Panc1 (cell line): ENCODE measurements around the gene FARS2. TPM values are rescaled to one million over a fixed set of nuclear protein-coding genes. Genes with fewer than 3 reads are reported as not detected.

Experiments
- ATAC-seq: fragments of 200-7000 bp; cut with Tn5 transposase; 2 replicates; pipeline ENCODE4 v1.9.1; 2020; ENCODE audit warnings: mild to moderate bottlenecking, moderate library complexity
- BruUV-seq: library from RNA; stranded (reverse); fragments of 400-500 nt; replicated peaks from 2 replicates; lab custom pipeline; 2021; lab: Mats Ljungman, UMichigan
- CTCF ChIA-PET: fragments of 300-600 bp; sonication (Branson Sonifier 250); formaldehyde crosslinking; loops from one replicate; lab custom pipeline; 2022; ENCODE audit warnings: antibody characterized with exemption; lab: Charles Lee
- POLR2A ChIA-PET: fragments of 300-600 bp; sonication (Branson Sonifier 250); formaldehyde crosslinking; loops from one replicate; lab custom pipeline; 2022; ENCODE audit warnings: antibody characterized with exemption; lab: Charles Lee
- DNase-seq: peaks from one replicate; pipeline ENCODE4 v3.0.0-alpha.2; 2010; ENCODE audit warnings: low read depth, low spot score
- H3K27ac ChIP-seq: 2 replicates; pipeline ENCODE4 v1.5.1; 2011; ENCODE audit warnings: mild to moderate bottlenecking, low read length, inconsistent platforms
- H3K27me3 ChIP-seq: fragments of 200-500 bp; sonication (Bioruptor generic); 2 replicates; pipeline ENCODE4 v1.6.0; 2014; ENCODE audit warnings: low read length, inconsistent platforms; ENCODE audit not compliant: control insufficient read depth, insufficient read depth
- H3K36me3 ChIP-seq: fragments of 200-500 bp; sonication (Bioruptor generic); 2 replicates; pipeline ENCODE4 v1.5.1; 2014; ENCODE audit warnings: inconsistent platforms, mild to moderate bottlenecking, low read length, moderate library complexity; ENCODE audit not compliant: control insufficient read depth, insufficient read depth
- H3K4me1 ChIP-seq: 2 replicates; pipeline ENCODE4 v1.5.1; 2011; ENCODE audit warnings: inconsistent platforms, mild to moderate bottlenecking, low read length, moderate library complexity; ENCODE audit not compliant: control insufficient read depth, insufficient read depth
- H3K4me3 ChIP-seq, 2 experiments: 2 replicates each; pipeline ENCODE4 v1.5.1; 2011 to 2012; ENCODE audit warnings: low read depth in 2 of 2, low read length in 2 of 2, mild to moderate bottlenecking in 2 of 2, inconsistent platforms in 1 of 2, moderate library complexity in 1 of 2
- H3K9me3 ChIP-seq: fragments of 200-500 bp; sonication (Bioruptor generic); 2 replicates; pipeline ENCODE4 v1.5.1; 2014; ENCODE audit warnings: low read depth, mild to moderate bottlenecking, inconsistent platforms, low read length, moderate library complexity; ENCODE audit not compliant: control insufficient read depth, insufficient read depth
- POLR2AphosphoS5 ChIP-seq: IDR thresholded peaks from 2 replicates; pipeline ENCODE4 v1.6.1; 2012; ENCODE audit warnings: mild to moderate bottlenecking, low read depth, low read length, moderate library complexity
- SIN3A ChIP-seq: IDR thresholded peaks from 2 replicates; pipeline ENCODE4 v1.6.1; 2012; ENCODE audit warnings: low read depth, mild to moderate bottlenecking, low read length, moderate library complexity, borderline replicate concordance; ENCODE audit not compliant: insufficient read depth
- TCF7L2 ChIP-seq: IDR thresholded peaks from 2 replicates; pipeline ENCODE4 v1.6.1; 2011; ENCODE audit warnings: mild to moderate bottlenecking, low read depth, low read length, inconsistent platforms
- in situ Hi-C: cut with HindIII; loops from 2 replicates; pipeline ENCODE4 v1.10.0; 2016; ENCODE audit warnings: low sequenced_read_pairs, low pct_unique_long_range_greater_than_20kb
- intact Hi-C: fragments of 100-400 bp; cut with micrococcal nuclease; formaldehyde crosslinking; loops from one replicate; pipeline ENCODE4 v1.10.0; 2022; ENCODE audit not compliant: unreplicated experiment
- total RNA-seq: library from RNA; stranded (reverse); gene quantifications from one replicate; pipeline ENCODE4 v1.2.1, GENCODE V29; 2021; ENCODE audit not compliant: unreplicated experiment
- TF ChIP-seq, protein P1 (sequence below), 2 experiments: IDR thresholded peaks; 2 replicates each; pipeline ENCODE4 v1.6.1; 2011 to 2012; ENCODE audit warnings: low read depth in 2 of 2, control low read depth in 1 of 2, low read length in 1 of 2, mild to moderate bottlenecking in 1 of 2, moderate library complexity in 1 of 2; ENCODE audit not compliant: insufficient read depth in 1 of 2
- TF ChIP-seq, protein P2 (sequence below): fragments of 450-650 bp; IDR thresholded peaks from 2 replicates; pipeline ENCODE4 v1.5.1; 2017; ENCODE audit warnings: mild to moderate bottlenecking

FARS2 gene
- total RNA-seq, 1 experiment from 2014 or later: 12.8 TPM

DNA sequence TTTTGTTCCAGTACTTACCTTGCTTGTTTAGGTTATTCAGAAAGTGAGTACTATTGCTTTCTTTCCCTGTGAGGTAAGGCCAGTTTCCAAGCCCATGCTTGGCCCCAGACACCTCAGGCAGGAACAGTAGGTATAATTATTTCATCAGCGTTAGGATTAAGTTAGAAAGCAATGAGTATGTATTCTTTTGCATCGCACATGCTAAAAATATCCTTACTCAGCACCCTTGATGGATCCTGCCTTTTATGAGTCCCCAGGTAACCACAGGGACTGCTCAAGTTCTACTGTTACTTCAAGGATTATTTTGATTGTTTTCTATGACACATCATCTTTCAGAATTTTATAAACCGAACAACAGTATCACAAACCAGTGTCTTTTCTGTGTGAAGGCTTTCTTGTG is 128.9 kb downstream of the FARS2 start:
- Histone ChIP-seq H3K4me1 (no peaks in the 10 kb centered on the region), H3K27ac (no peak overlapping the region), H3K27me3 (no peaks in the 10 kb centered on the region), H3K36me3 (no peaks in the 10 kb centered on the region), H3K4me3 (no peak overlapping the region), H3K9me3 (no peaks in the 10 kb centered on the region)
- intact Hi-C loops (no loop called here), in situ Hi-C loops (no loop called here)
- TF ChIP-seq, protein P1, sequence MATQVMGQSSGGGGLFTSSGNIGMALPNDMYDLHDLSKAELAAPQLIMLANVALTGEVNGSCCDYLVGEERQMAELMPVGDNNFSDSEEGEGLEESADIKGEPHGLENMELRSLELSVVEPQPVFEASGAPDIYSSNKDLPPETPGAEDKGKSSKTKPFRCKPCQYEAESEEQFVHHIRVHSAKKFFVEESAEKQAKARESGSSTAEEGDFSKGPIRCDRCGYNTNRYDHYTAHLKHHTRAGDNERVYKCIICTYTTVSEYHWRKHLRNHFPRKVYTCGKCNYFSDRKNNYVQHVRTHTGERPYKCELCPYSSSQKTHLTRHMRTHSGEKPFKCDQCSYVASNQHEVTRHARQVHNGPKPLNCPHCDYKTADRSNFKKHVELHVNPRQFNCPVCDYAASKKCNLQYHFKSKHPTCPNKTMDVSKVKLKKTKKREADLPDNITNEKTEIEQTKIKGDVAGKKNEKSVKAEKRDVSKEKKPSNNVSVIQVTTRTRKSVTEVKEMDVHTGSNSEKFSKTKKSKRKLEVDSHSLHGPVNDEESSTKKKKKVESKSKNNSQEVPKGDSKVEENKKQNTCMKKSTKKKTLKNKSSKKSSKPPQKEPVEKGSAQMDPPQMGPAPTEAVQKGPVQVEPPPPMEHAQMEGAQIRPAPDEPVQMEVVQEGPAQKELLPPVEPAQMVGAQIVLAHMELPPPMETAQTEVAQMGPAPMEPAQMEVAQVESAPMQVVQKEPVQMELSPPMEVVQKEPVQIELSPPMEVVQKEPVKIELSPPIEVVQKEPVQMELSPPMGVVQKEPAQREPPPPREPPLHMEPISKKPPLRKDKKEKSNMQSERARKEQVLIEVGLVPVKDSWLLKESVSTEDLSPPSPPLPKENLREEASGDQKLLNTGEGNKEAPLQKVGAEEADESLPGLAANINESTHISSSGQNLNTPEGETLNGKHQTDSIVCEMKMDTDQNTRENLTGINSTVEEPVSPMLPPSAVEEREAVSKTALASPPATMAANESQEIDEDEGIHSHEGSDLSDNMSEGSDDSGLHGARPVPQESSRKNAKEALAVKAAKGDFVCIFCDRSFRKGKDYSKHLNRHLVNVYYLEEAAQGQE (IDR thresholded peaks at IDR 0.05; ENCODE audit: insufficient read depth in 1 of 2, low read depth in 2 of 2, low read length in 1 of 2): no peak
- TF ChIP-seq TCF7L2: no peak
- no peak for TF ChIP-seq POLR2AphosphoS5
- TF ChIP-seq SIN3A: no peak
- TF ChIP-seq, protein P2, sequence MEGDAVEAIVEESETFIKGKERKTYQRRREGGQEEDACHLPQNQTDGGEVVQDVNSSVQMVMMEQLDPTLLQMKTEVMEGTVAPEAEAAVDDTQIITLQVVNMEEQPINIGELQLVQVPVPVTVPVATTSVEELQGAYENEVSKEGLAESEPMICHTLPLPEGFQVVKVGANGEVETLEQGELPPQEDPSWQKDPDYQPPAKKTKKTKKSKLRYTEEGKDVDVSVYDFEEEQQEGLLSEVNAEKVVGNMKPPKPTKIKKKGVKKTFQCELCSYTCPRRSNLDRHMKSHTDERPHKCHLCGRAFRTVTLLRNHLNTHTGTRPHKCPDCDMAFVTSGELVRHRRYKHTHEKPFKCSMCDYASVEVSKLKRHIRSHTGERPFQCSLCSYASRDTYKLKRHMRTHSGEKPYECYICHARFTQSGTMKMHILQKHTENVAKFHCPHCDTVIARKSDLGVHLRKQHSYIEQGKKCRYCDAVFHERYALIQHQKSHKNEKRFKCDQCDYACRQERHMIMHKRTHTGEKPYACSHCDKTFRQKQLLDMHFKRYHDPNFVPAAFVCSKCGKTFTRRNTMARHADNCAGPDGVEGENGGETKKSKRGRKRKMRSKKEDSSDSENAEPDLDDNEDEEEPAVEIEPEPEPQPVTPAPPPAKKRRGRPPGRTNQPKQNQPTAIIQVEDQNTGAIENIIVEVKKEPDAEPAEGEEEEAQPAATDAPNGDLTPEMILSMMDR: no peak
- no peak for DNase-seq
- ChIA-PET CTCF (no interaction called here), POLR2A (no interaction called here)
- BruUV-seq: no TSS peak
- ATAC-seq: no peak

DNA sequence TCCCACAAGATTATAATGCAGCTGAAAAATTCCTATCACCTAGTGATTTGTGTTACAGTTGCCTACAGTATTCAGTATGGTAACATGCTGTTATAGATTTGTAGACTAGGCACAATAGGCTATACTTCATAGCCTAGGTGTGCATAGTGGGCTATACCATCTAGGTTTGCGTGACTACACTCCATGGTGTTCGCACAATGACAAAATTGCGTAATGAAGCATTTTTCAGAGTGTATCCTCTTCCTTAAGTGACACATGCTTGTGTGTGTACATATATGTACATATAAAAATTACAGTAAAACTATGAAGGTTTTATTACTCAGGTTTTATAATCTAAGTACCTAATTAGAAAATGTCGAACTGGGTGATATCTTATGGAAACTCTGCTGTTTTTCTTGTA is 133.0 kb downstream of the FARS2 start:
- no peak overlapping the region for H3K27ac ChIP-seq
- no peaks in the 10 kb centered on the region for H3K36me3 ChIP-seq
- H3K9me3 ChIP-seq: no peaks in the 10 kb centered on the region
- ATAC-seq (no peak), DNase-seq (no peak)
- H3K4me1 ChIP-seq: no peaks in the 10 kb centered on the region
- POLR2A ChIA-PET: no interaction called here
- no TSS peak for BruUV-seq
- intact Hi-C loops (no loop called here), in situ Hi-C loops (no loop called here)
- TF ChIP-seq TCF7L2: no peak
- TF ChIP-seq POLR2AphosphoS5: no peak
- TF ChIP-seq SIN3A: no peak
- TF ChIP-seq, protein P1 (IDR thresholded peaks at IDR 0.05; ENCODE audit: insufficient read depth in 1 of 2, low read depth in 2 of 2, low read length in 1 of 2): no peak
- TF ChIP-seq, protein P2: no peak
- H3K4me3 ChIP-seq: no peak overlapping the region
- no peaks in the 10 kb centered on the region for H3K27me3 ChIP-seq
- CTCF ChIA-PET: no interaction called here
